Gastrocnemius medialis (tissue), 4 donors: Measurements from ENCODE around the gene ENPP1.

ENCODE experiments used
- CTCF ChIP-seq, 5 experiments: fragments of 450-650 bp in 3 of 5; fragments of 200-600 bp in 2 of 5; sonication (generic) in 2 of 5; IDR thresholded peaks in 4 of 5; conservative IDR thresholded peaks in 1 of 5; 1 replicate in 4 of 5; 2 replicates in 1 of 5; pipeline ENCODE4 v1.5.1; 2016 to 2019; ENCODE audit warnings: antibody characterized with exemption in 5 of 5, mild to moderate bottlenecking in 3 of 5, moderate library complexity in 3 of 5
- POLR2A ChIP-seq, 2 donors: fragments of 450-650 bp; IDR thresholded peaks; one replicate each; pipeline ENCODE4 v1.6.1; 2017; ENCODE audit warnings: antibody characterized with exemption in 2 of 2, mild to moderate bottlenecking in 2 of 2, moderate library complexity in 2 of 2

GRCh38 chr6:131893198-131893597 is 85.4 kb downstream of the ENPP1 start:
- no peak for TF ChIP-seq CTCF (IDR thresholded peaks at IDR 0.05 in 4 of 5, conservative IDR thresholded peaks at IDR 0.05 in 1 of 5)
- no peak for TF ChIP-seq POLR2A (IDR thresholded peaks at IDR 0.05)
